GM12878 (cell line): ENCODE results near the gene UBXN6. TPM values are rescaled to one million over a fixed set of nuclear protein-coding genes. Genes with fewer than 3 reads are reported as not detected.

Source experiments
- ATAC-seq: fragments of 200-7000 bp; cut with Tn5 transposase; 3 replicates; pipeline ENCODE4 v1.9.1; 2020; ENCODE audit warnings: mild to moderate bottlenecking, moderate library complexity
- BruUV-seq: library from RNA; stranded (reverse); fragments of 400-500 nt; replicated peaks from 2 replicates; lab custom pipeline; 2021; lab: Mats Ljungman, UMichigan
- CTCF ChIA-PET: fragments of 300-600 bp; sonication (Branson Sonifier 250); formaldehyde crosslinking; extraction: SDS; loops from one replicate; lab custom pipeline; 2021; ENCODE audit warnings: inconsistent platforms; lab: Yijun Ruan, JAX
- POLR2A ChIA-PET: fragments of 350-600 bp; formaldehyde crosslinking; extraction: SDS; loops from one replicate; lab custom pipeline; 2021; ENCODE audit warnings: inconsistent platforms; lab: Charles Lee
- RAD21 ChIA-PET: fragments of 300-600 bp; sonication (Branson Sonifier 250); formaldehyde crosslinking; loops from one replicate; lab custom pipeline; 2023; ENCODE audit warnings: antibody characterized with exemption; ENCODE audit not compliant: unreplicated experiment; lab: Charles Lee
- SMC1A ChIA-PET: fragments of 300-600 bp; sonication (Branson Sonifier 250); formaldehyde crosslinking; loops from one replicate; lab custom pipeline; 2023; ENCODE audit not compliant: unreplicated experiment, uncharacterized antibody; lab: Charles Lee
- DNase-seq: peaks from one replicate; pipeline ENCODE4 v3.0.0-alpha.2; 2011; ENCODE audit warnings: low read depth, low spot score
- FAIRE-seq: peaks from 3 replicates; lab custom pipeline; 2011; peaks lifted over from hg19 to GRCh38; lab: Jason Lieb, UNC
- H2AFZ ChIP-seq: 2 replicates; pipeline ENCODE4 v1.6.0; 2011; ENCODE audit warnings: low read depth, low read length, control low read depth; ENCODE audit not compliant: control insufficient read depth
- H3K27ac ChIP-seq: 2 replicates; pipeline ENCODE4 v1.5.1; 2011; ENCODE audit warnings: control low read depth; ENCODE audit not compliant: control insufficient read depth, insufficient read depth
- H3K27me3 ChIP-seq, 2 experiments: replicated peaks in 1 of 2; 2 replicates each; pipeline versions ENCODE4 v1.6.0 to v1.6.1; 2011; ENCODE audit warnings: low read length in 1 of 2; ENCODE audit not compliant: control insufficient read depth in 2 of 2, insufficient read depth in 2 of 2
- H3K36me3 ChIP-seq, 2 experiments: 2 replicates each; pipeline ENCODE4 v1.5.1; 2011; ENCODE audit warnings: low read length in 1 of 2; ENCODE audit not compliant: control insufficient read depth in 2 of 2, insufficient read depth in 2 of 2
- H3K4me1 ChIP-seq: 2 replicates; pipeline ENCODE4 v1.6.1; 2011; ENCODE audit warnings: mild to moderate bottlenecking, low read length, moderate library complexity, mixed read lengths; ENCODE audit not compliant: control insufficient read depth, insufficient read depth
- H3K4me2 ChIP-seq: 2 replicates; pipeline ENCODE4 v1.6.0; 2011; ENCODE audit warnings: control low read depth; ENCODE audit not compliant: control insufficient read depth, insufficient read depth
- H3K4me3 ChIP-seq: fragments of 200-600 bp; sonication (generic); 2 replicates; pipeline ENCODE4 v1.5.1; 2016
- H3K79me2 ChIP-seq: 2 replicates; pipeline ENCODE4 v1.6.0; 2011; ENCODE audit warnings: low read length; ENCODE audit not compliant: control insufficient read depth, insufficient read depth
- H3K9ac ChIP-seq: 2 replicates; pipeline ENCODE4 v1.8.0; 2011; ENCODE audit warnings: low read length, control low read depth, mixed read lengths; ENCODE audit not compliant: control insufficient read depth, insufficient read depth
- H3K9me3 ChIP-seq: replicated peaks from 3 replicates; pipeline ENCODE4 v1.5.1; 2011; ENCODE audit warnings: mild to moderate bottlenecking, low read length; ENCODE audit not compliant: control insufficient read depth, insufficient read depth
- H4K20me1 ChIP-seq: 2 replicates; pipeline ENCODE4 v1.6.0; 2011; ENCODE audit not compliant: control insufficient read depth, insufficient read depth
- CREM ChIP-seq: IDR thresholded peaks from 2 replicates; pipeline ENCODE4 v1.6.1; 2014; ENCODE audit warnings: antibody characterized with exemption, low read depth
- HSF1 ChIP-seq: fragments of 150-350 bp; IDR thresholded peaks from 2 replicates; pipeline ENCODE4 v1.6.1; 2014; ENCODE audit warnings: mild to moderate bottlenecking, low read depth, low read length
- NFYB ChIP-seq: IDR thresholded peaks from 2 replicates; pipeline ENCODE4 v1.6.1; 2011; ENCODE audit warnings: low read depth, mild to moderate bottlenecking, low read length, improper control_type of control experiment, moderate library complexity; ENCODE audit not compliant: insufficient read depth
- SUZ12 ChIP-seq: fragments of 200-600 bp; sonication (generic); IDR thresholded peaks from one replicate; pipeline ENCODE4 v1.6.1; 2018; ENCODE audit warnings: antibody characterized with exemption, mild to moderate bottlenecking; ENCODE audit not compliant: unreplicated experiment
- WGBS: methylation state at CpG from one replicate; pipeline ENCODE4 v1.1.6; 2016; ENCODE audit warnings: low lambda C conversion rate; ENCODE audit not compliant: insufficient replicate concordance, insufficient coverage; ENCODE audit errors: missing lambda C conversion rate; 5-methylcytosine and 5-hydroxymethylcytosine counted together
- in situ Hi-C: fragments of 300-500 bp; cut with MboI; formaldehyde crosslinking; loops from 9 replicates; pipeline ENCODE4 v1.14.3; 2018; ENCODE audit warnings: mixed read lengths
- intact Hi-C: fragments of 100-400 bp; cut with micrococcal nuclease; formaldehyde crosslinking; loops from one replicate; pipeline ENCODE4 v1.14.2; 2022; ENCODE audit not compliant: unreplicated experiment
- polyA plus RNA-seq, 11 experiments: library from polyadenylated mRNA; depleted of rRNA in 4 of 11; unstranded in 6 of 11; stranded (reverse) in 5 of 11; fragments of >200 nt; fragmentation: Nextera tagmentation in 4 of 11; fragmentation: Illumina TruSeq in 1 of 11; extraction: Ambion mirVana in 4 of 11; extraction: Trizol in 1 of 11; gene quantifications; 1 replicate in 1 of 11; 2 replicates in 10 of 11; pipeline versions ENCODE4 v1.2.1 to v1.2.3, GENCODE V29; 2011 to 2016; ENCODE audit warnings: inconsistent platforms in 2 of 11, missing spikeins in 2 of 11, low read depth in 1 of 11
- total RNA-seq, 4 experiments: library from RNA; depleted of rRNA in 3 of 4; stranded (reverse); fragments of >200 nt in 3 of 4; fragmentation: Illumina TruSeq in 1 of 4; extraction: Trizol in 1 of 4; gene quantifications; 2 replicates each; pipeline versions ENCODE4 v1.2.1 to v1.2.3, GENCODE V29; 2013 to 2021

Gene UBXN6
- total and polyA plus RNA-seq, 10 of the 15 experiments (the other 5 are each of a cell fraction or from before 2014, with no cell fraction given) = 0.47 to 50.8 (median 13.0) TPM

- ChIA-PET RAD21 (no interaction called here), POLR2A (no interaction called here), SMC1A (interaction anchor here (0.7 kb wide), 1 partner anchor 13 kb away, joined by 4 read pairs; no protein-coding TSS in a partner anchor), CTCF (no interaction called here)
- ATAC-seq = no peak
- FAIRE-seq = no peak
- no peaks in the 10 kb centered on the region for H4K20me1 ChIP-seq
- H3K79me2 ChIP-seq = no peaks in the 10 kb centered on the region
- no TSS peak for BruUV-seq
- H2AFZ ChIP-seq = no peak overlapping the region
- H3K9me3 ChIP-seq = no peaks in the 10 kb centered on the region
- DNase-seq = no peak
- H3K27me3 ChIP-seq = no peaks in the 10 kb centered on the region
- intact Hi-C loops = no loop called here
- peaks cover 7% of the 10 kb centered on the region for H3K4me1 ChIP-seq
- WGBS = 82% methylated on average over 14 of the region's 15 CpGs
- TF ChIP-seq CREM (no peak), SUZ12 (no peak), HSF1 (no peak), NFYB (no peak)
- H3K9ac ChIP-seq = no peak overlapping the region
- H3K27ac ChIP-seq = no peak overlapping the region
- peaks cover 0 to 25% of the 10 kb centered on the region in 2 experiments; a peak in 3 of 4 replicates for H3K36me3 ChIP-seq
- in situ Hi-C loops = no loop called here
- no peak overlapping the region for H3K4me3 ChIP-seq
- H3K4me2 ChIP-seq = no peak overlapping the region
Measured at GRCh38 chr19:4446704-4447200, 10.8 kb downstream of the UBXN6 start.
